Measurements from ENCODE around the gene SPOCK1.

Gene SPOCK1

GRCh38 chr5:137357436-137357835, 141.7 kb downstream of the SPOCK1 start:
- Histone ChIP-seq H3K4me1 (ENCODE audit: low read depth, poor library complexity, severe bottlenecking) (no peaks in the 10 kb centered on the region), H3K27me3 (ENCODE audit: insufficient read depth, low read depth) (no peaks in the 10 kb centered on the region), H3K79me2 (ENCODE audit: insufficient read depth, low read depth) (no peaks in the 10 kb centered on the region), H2AFZ (ENCODE audit: low read depth) (no peak overlapping the region), H4K20me1 (ENCODE audit: insufficient read depth) (no peaks in the 10 kb centered on the region), H3K4me2 (no peak overlapping the region), H3K4me3 (IDR thresholded peaks at IDR 0.05; ENCODE audit: insufficient read depth, low read depth, low read length) (no peak overlapping the region), H3K36me3 (ENCODE audit: insufficient read depth) (no peaks in the 10 kb centered on the region), H3K9ac (no peak overlapping the region), H3K27ac (no peak overlapping the region)
- TF ChIP-seq CTCF (conservative IDR thresholded peaks at IDR 0.05; ENCODE audit: low read depth, low read length) = no peak

- Histone ChIP-seq H3K4me3 (IDR thresholded peaks at IDR 0.05; ENCODE audit: insufficient read depth, low read depth, low read length) (no peak overlapping the region), H2AFZ (ENCODE audit: low read depth) (no peak overlapping the region), H3K27me3 (ENCODE audit: insufficient read depth, low read depth) (no peaks in the 10 kb centered on the region), H3K79me2 (ENCODE audit: insufficient read depth, low read depth) (no peaks in the 10 kb centered on the region), H3K4me1 (ENCODE audit: low read depth, poor library complexity, severe bottlenecking) (no peaks in the 10 kb centered on the region), H3K27ac (no peak overlapping the region), H4K20me1 (ENCODE audit: insufficient read depth) (no peaks in the 10 kb centered on the region), H3K36me3 (ENCODE audit: insufficient read depth) (no peaks in the 10 kb centered on the region), H3K9ac (no peak overlapping the region), H3K4me2 (no peak overlapping the region)
- TF ChIP-seq CTCF (conservative IDR thresholded peaks at IDR 0.05; ENCODE audit: low read depth, low read length) = no peak
Observed at GRCh38 chr5:137356127-137356526, 143.0 kb downstream of the SPOCK1 start.

- TF ChIP-seq CTCF (conservative IDR thresholded peaks at IDR 0.05; ENCODE audit: low read depth, low read length) = no peak
- H3K9ac ChIP-seq = no peak overlapping the region
- H3K27ac ChIP-seq = no peak overlapping the region
- H3K79me2 ChIP-seq (ENCODE audit: insufficient read depth, low read depth) = no peaks in the 10 kb centered on the region
- no peaks in the 10 kb centered on the region for H3K27me3 ChIP-seq (ENCODE audit: insufficient read depth, low read depth)
- no peak overlapping the region for H2AFZ ChIP-seq (ENCODE audit: low read depth)
- no peak overlapping the region for H3K4me3 ChIP-seq (IDR thresholded peaks at IDR 0.05; ENCODE audit: insufficient read depth, low read depth, low read length)
- no peaks in the 10 kb centered on the region for H4K20me1 ChIP-seq (ENCODE audit: insufficient read depth)
- H3K4me2 ChIP-seq = no peak overlapping the region
- H3K4me1 ChIP-seq (ENCODE audit: low read depth, poor library complexity, severe bottlenecking) = no peaks in the 10 kb centered on the region
- H3K36me3 ChIP-seq (ENCODE audit: insufficient read depth) = no peaks in the 10 kb centered on the region
Observed at GRCh38 chr5:137355708-137356107, 143.4 kb downstream of the SPOCK1 start.

- Histone ChIP-seq H4K20me1 (ENCODE audit: insufficient read depth) (no peaks in the 10 kb centered on the region), H3K79me2 (ENCODE audit: insufficient read depth, low read depth) (no peaks in the 10 kb centered on the region), H3K4me3 (IDR thresholded peaks at IDR 0.05; ENCODE audit: insufficient read depth, low read depth, low read length) (no peak overlapping the region), H3K36me3 (ENCODE audit: insufficient read depth) (no peaks in the 10 kb centered on the region), H2AFZ (ENCODE audit: low read depth) (no peak overlapping the region), H3K4me2 (no peak overlapping the region), H3K27ac (no peak overlapping the region), H3K27me3 (ENCODE audit: insufficient read depth, low read depth) (no peaks in the 10 kb centered on the region), H3K9ac (no peak overlapping the region), H3K4me1 (ENCODE audit: low read depth, poor library complexity, severe bottlenecking) (no peaks in the 10 kb centered on the region)
- TF ChIP-seq CTCF (conservative IDR thresholded peaks at IDR 0.05; ENCODE audit: low read depth, low read length) = no peak
Observed at GRCh38 chr5:137352095-137352494, 147.0 kb downstream of the SPOCK1 start.
